ENCODE measurements around the gene SFT2D3.

The SFT2D3 gene, protein sequence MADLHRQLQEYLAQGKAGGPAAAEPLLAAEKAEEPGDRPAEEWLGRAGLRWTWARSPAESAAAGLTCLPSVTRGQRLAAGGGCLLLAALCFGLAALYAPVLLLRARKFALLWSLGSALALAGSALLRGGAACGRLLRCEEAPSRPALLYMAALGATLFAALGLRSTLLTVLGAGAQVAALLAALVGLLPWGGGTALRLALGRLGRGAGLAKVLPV
- 2.2 to 11.9 (median 6.9) reads per million in 17 experiments for total RNA-seq

DNA sequence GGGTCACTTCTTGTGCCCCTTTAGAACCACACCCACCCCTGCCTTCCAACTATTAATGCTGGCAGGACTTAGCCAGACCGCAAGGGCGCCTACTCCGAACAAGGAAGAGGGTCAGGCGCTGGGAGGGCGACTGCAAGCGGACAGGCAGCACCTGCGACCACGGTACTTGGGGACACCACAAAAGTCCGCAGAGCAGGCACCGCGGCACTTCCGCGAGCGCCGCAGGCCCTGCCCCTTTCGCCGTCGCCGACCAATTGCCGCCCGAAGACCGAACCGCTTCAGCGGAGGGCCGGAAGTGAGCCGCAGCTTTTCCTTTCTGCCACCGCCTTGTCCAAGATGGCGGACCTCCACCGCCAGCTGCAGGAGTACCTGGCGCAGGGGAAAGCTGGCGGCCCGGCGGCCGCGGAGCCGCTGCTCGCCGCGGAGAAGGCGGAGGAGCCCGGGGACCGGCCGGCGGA is at the start of gene SFT2D3:
TSS of gene SFT2D3 (plus strand) at position 305 of the 458 bp plus-strand sequence. CDS start at position 337, 32 bp downstream.
- DNase-seq = peak; percentile 94 to 97 (median 96)

DNA sequence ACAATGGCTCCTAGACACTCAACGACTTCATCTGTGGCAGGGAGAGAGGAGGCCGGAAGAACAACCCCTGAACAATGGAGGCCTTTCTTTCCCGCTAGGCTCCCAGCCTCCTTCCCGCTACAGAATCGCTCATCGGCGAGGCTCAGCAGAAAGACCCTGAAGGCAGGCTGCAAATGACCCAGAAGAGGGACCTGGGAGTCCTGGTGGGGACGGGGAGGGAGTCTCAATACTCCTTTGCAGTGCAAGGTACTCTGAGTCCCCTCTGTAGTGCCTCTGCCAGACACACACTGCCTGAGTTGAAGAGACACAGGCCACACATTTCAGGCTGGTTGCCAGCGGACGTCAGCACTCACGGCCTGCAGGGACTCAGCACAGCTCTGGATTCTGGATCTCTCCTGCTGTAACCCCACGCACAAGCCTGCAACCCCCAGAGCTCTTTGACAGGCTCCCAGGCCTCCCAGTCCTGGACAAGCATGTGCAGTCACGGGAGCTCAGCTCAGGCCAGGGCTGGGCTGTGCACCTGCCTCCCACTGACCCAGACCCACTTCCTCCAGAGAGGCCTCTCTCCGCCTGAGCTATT is 49.2 kb upstream of the SFT2D3 start:
- DNase-seq = peak in 1 of 4 experiments; percentile 16

DNA sequence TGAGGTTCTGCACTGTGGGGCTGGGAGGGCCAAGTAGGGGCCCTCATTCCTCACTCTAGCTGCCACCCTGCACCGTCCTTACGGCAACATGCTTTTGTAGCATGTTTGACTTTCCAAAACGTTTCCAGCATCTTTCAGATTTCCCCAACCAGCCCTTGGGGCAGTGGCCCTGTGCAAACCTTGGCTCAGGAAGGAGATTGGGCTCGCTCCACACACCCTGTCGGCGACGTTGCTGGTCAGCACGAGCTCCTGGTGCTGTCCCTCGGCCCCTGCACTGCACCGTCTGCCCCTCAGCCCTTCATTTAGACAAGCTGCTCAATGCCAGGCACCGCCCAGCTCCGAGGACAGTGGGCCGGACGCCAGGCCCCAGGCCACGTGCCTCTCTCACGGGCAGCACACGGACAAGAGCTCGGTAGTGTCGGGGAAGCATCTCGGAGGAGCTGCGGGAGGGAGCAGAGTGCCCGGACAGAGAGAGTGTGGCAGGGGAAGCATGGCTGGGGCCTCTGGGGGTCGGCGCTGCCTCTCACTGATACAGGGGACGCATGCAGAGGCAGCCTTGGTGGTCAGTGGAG is 48.4 kb upstream of the SFT2D3 start:
- no peak for DNase-seq

DNA sequence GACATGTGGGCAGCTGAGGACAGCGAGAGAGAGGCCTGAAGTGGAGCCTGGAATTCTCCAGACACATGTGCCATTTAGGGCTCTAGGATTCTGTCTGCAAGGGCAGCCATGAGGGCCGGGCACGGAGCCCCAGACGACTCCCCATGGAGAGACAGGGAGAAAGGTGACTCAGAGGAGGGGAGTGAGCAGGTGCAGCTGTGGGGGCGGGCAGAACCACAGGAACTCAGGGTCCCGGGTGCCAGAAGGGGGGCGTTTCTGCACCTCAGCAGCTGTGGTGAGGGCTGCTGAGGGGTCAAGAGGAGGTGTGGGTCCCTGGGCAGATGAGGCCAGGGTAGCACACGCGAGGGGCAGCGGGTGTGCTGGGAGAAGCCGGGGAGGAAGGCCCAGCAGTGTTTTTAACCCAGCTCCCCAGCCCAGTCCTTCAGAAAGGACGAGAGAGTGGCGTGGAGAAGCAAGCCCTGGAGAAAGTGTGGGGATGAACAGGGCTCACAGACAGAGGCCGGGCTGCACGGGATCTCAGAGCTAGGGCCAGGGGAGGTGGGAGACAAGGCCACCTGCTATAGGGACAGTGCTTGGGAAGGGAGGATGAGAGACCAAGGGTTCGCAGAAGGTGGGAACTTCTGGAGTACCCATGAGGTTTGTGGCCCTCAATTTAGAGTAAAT is 47.7 kb upstream of the SFT2D3 start:
- no peak for DNase-seq

DNA sequence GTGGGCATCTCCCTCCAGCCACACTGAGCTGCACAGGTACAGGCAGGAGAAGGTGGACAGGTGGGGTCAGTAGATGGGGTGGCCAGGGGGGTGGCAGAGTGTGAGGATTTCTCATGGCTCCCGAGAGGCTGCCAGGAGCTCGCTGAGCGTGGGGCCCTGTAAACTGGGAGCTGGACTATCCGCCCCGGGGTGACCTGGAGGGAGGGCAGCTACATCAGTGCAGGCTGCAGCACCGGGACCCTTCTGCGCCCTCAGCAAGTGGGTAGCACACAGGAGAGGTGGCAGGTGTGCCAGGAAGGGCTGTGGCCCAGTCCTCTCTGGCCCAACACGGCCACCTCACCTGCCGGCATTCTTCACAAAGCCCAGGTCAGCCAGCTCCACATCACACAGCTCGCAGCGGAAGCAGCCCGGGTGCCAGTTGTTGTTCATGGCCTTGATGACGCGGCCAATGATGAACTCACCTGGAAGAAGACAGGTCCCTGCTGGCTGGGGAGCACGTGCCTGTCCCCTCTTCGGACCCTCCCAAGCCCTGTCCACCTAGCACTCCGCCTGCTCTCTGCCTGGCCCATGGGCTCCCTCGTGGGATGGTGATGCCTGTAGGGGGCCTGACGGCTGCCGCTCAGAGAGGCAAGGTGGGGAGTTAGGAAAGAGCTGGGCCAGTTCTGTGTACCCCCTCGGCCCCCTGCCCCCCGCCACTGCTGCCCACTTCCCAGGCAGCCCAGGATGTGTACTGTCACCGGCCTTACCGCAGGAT is 47.0 kb upstream of the SFT2D3 start:
- DNase-seq = no peak

DNA sequence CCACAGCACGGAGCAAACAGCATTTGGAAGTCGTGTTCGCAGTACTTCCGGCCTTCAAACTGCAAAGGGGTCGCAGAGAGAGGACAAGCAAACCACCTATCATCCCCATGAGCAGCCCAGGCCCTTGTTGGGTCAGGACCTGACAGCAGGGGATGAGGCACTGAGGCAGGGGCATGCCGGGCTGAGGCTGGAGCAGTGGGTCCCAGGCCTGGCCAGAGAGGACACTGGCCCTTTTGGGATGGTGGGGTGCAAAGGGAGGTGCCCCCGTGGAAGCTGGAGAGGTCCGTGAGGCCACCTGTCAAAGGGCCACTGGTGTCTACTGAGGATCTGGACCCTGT is 46.5 kb upstream of the SFT2D3 start:
- no peak for DNase-seq

DNA sequence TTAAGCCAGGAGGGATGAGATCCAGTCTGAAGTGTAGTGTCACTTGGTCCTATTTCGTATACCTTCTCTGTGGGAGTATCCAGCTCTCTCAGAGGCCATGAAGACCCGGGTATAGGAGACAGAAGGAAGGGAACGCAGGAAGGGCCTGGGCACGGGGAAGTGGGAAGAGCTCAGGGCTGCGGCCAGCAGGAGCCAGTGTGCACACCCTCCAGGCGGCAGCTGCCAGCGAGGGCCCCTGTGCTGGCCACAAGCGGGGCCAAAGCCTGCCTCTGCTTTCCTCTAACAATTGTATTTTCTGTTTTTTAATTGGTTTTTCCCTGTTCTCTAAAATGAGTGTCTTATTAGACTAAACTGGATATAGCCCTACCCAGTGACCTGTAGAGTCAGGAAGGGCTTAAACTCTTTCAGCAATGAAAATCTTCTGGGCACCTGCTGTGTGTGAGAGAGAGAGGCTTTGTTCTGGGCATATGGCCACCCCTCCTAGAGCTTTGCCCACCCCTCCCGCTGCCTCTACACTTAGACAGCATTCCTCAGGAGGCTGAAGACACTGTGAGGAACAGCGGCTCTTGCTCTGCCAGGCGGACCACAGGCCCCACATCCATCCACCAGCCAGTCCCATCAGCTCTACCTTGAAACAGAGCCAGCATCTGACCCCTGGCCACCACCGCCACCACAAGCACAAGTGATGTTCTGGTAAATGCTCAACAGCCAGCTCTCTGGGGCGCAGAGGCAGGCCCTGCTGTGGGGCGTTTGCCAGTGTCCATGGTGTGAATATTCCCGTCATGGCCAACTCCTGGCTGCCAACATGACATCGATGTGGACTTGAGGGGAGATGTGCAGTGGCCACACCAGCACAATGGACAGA is 45.9 kb upstream of the SFT2D3 start:
- DNase-seq = no peak

DNA sequence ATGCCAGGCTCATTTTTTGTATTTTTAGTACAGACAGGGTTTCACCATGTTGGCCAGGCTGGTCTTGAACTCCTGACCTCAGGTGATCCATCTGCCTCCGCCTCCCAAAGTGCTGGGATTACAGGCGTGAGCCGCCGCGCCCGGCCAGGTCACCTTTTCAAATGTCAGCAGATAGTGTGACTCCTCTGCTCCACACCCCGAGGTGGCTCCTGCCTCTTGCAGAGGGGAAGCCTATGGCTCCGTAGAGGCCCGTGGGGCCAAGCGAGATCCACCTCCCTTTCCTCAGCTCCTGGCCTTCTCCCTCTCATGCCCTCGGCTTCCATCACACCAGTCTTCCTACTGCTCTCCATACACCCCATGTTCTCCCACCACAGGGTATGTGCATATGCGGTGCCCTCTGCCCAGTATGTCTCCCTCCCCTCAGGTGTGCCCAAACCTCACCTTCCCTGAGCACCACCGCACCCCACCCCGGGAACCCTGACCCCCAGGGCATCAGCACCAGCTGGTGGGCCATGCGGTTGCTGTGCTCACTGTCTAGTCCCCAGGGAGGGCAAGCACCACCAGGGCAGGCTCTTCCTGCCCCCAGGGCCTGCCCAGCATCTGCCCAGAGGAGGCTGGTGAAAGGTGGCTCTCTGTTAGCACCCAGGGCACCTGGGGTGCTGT is 44.6 kb upstream of the SFT2D3 start:
- DNase-seq = no peak

DNA sequence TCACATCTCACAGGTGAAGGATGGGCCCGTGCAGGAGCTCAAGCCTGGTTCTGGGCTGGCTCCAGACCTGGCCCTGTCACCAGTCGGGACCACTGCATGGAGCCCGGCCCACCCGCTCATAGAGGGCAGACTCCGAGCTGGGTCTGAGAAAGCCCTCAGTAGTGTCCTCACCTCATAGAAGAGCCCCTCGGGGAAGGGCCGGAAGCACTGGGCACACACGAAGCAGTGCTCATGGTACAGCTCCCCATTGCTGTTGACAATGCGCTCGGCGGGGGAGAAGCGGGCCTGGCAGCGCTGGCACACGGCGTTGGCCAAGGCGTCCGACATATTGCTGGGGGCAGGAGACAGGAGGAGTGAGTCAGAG is 44.1 kb upstream of the SFT2D3 start:
- no peak for DNase-seq

DNA sequence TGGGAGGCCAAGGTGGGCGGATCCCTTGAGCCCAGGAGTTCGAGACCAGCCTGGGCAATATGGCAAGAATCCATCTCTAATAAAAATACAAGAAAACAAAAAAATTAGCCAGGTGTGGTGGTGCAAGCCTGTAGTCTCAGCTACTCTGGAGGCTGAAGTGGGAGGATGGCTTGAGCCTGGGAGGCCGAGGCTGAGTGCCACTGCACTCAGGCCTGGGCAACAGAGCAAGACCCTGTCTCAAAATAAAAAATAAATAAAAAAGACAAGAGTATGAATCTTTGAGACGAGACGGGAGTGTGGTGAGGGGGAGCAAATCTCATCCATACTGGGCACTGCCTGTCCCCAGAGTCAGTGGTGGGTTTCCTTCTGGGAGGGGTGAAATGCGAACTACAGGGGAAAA is 43.2 kb upstream of the SFT2D3 start:
- no peak for DNase-seq

DNA sequence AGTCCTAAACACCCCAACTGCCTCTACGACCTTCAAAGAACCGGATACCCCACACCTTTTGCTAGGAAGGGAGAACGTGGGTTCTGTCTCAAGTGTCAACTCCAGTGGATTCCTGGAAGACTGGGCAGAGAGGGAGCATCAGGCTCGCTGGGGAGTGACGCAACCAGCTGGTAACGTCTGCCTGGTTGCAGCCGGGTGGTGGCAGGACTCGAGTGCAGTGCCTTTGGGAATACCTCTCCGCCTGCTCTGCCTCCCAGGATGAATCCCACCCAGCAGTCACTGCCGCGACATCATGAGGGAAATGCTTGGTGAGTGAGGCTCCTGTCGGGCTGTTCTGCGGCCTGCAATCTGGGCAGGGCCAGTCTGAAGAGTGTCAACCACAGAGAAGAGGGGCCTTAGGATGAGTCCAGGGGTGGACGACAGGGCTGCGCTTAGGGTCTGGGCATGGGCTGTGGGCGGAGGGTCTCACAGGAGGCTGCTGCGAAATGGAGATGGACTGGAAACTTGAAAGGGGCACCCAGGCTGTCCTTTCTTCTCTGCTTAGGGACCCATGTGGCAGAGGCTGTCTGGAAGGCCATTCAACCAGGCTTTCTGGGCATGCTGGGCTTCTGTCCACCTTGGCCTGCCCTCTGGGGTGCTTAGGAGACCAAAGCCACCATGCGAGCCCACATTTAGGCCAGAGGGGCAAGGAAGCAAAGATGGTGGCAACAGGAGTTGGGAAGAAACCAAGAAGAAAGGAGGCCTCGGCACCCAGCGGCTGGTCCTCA is 42.5 kb upstream of the SFT2D3 start:
- DNase-seq = peak in 1 of 4 experiments; percentile 1

DNA sequence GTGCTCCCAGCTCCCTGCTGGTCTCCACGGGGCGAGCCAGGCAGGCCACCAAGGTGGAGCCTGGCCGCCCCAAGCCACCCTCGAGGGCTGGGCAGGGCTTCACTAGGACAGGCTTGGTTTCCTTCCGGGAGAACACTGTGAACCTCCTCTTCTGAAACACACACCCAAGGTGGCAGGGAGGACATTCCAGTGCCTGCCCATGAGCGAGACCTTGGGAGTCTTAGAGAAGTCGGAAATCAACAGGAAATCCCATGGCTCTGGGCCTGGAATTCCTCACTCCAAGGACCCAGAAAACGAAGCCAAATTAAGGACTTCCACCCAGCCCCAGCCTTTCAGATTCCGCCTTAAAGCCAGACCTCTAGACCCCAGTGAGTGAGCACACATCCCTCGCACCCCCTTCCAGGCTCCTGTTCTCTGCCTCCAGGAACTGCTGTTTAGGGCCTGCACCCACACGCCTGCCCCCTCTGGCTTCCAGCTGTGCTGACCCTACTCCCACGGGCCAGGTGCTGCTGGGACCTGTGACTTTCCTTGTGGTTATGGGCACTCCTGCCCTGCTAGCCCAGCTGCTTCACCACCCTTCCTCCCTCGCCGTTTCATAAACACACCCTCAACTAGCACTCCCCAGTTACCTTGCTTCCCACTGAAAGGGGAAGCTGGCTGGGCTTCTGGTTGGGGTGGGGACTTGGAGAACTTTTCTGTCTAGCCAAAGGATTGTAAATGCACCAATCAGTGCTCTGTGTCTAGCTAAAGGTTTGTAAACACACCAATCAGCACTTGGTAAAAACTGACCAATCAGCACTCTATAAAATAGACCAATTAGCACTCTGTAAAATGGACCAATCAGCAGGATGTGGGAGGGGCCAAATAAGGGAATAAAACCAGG is 41.6 kb upstream of the SFT2D3 start:
- DNase-seq = peak in 2 of 4 experiments; percentile 22 to 42

DNA sequence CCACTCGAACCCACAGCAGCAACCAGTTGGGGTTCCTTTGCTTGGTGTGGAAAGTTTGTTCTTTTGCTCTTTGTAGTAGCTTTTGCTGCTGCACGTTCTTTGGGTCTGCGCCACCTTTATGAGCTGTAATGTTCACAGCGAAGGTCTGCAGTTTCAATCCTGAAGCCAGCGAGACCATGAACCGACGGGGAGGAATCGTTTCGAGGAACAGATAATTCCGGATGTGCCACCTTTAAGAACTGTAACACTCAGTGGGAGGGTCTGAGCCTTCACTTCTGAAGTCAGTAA is 41.1 kb upstream of the SFT2D3 start:
- DNase-seq = no peak

DNA sequence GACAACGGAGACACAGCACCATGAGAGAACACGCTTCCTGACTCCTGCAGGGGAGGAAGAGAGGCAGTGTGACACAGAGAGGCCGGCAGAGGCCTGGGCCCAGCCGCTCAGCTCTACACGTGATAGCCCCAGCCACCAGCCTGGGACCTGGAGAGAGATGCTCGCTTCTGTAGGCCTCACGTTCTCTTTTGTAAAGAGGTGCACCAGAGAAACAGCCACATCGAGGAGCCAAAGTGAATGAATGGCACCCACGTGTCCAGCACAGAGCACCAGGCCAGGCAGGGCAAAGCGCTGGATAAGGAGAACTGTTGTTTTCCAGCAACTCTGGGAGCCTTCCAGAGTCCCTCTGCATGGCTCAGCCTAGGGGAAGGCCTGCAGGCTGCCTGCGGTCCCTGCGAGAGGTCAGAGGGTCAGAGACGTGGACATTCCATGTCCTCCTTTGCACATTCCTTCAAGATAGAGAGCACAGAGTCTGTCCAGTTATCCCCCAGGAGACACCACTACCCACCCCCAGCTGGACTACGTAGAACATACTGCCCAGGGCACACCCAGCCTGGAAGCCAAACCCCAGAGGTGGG is 40.1 kb upstream of the SFT2D3 start:
- no peak for DNase-seq

DNA sequence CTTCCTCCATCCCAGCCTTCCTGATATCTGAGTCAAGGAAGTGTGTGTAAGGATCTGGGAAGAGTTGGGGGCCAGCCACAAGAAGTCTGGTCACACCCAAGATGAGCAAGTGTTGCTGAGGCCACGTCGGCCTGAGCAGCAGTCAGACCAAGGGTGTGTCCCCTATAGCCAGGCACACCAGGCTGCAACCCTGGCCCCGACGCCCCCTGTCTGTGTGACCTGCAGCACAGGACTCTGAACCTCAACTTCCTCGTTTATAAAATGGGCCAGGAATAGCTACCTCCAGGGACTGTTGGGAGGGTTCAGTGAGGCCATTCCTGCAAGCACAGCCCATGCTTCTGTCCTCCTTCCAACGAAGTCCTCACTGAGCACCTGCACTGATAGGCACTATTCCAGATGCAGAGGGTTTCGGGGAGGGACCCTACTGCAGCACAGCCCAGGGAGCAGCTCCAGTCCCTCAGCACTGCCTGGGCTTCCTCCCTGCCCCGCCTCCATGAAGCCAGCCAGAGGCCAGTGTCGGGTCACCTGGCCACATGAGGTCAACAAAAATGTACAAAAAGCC is 39.3 kb upstream of the SFT2D3 start:
- DNase-seq = no peak

DNA sequence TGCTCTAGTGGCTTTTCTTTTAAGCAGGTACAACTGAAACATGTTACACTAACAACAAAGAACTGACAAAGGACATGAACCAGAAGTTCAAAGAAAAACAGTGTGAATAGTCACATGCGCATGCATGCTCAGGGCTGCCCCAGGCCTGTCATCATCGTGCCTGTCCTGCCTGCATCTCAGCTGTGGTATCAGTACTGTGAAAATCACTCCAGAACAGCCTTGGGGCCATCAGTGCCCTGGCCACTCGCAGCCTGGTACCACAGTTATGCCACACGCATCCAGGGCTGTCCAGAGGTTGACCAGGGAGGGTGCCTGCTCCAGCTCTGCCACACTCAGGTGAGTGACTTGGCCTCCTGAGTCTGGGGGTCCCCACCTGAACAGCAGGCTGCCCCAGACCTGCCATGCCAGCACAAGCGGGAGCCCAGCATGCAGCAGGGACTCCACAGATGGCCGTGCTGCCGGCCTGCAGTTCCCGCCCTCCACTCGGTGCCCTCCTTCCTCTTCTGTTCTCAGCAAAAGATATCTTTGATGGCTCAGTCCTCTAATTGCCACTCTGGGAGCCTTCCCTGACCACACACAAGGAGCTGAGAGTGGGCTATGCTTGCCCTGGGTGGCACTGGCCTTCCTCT is 38.2 kb upstream of the SFT2D3 start:
- DNase-seq = no peak

DNA sequence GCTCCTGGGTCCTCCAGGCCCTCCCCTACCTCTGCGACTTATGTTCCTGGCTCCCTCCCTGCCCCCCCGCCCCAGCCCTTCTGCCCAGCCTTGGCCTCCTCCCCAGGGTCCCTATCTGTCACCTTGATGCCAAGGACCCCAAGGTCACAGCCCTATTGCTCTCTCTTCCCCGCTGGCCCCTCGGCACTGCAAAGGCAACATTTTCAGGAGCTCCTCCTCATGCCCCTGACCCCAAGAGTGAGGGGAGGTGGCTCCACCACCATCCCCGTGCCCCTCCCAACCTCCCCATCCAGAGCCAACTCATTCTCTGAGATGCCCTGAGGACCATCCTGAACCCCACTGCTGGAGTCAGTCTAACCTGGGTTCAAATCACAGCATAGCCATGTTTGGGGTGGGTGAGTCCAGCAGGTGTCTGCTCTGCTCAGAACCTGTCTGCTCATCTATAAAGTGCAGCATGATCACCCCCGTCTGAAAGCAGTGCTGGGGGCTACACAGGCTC is 37.7 kb upstream of the SFT2D3 start:
- DNase-seq = no peak

Data from suppressor macrophage (primary cell).